HepG2 (cell line): ENCODE measurements around the gene PANK4. TPM values are rescaled to one million over a fixed set of nuclear protein-coding genes. Genes with fewer than 3 reads are reported as not detected.

Source experiments
- BATF2 ChIP-seq: sonication (generic); formaldehyde crosslinking; IDR thresholded peaks from 2 replicates; pipeline ENCODE4 v1.8.0; 2022; ENCODE audit warnings: mild to moderate bottlenecking, missing genetic modification reagents, moderate library complexity
- CTCF ChIP-seq: sonication (generic); formaldehyde crosslinking; IDR thresholded peaks from 2 replicates; pipeline ENCODE4 v1.5.0; 2020; ENCODE audit warnings: mild to moderate bottlenecking, missing genetic modification reagents, moderate library complexity
- FOXJ3 ChIP-seq: sonication (generic); formaldehyde crosslinking; IDR thresholded peaks from 2 replicates; pipeline ENCODE4 v1.4.0; 2020; ENCODE audit warnings: missing genetic modification reagents, mild to moderate bottlenecking, borderline replicate concordance
- KLF13 ChIP-seq: sonication (generic); formaldehyde crosslinking; IDR thresholded peaks from 2 replicates; pipeline ENCODE4 v1.4.0; 2020; ENCODE audit warnings: mild to moderate bottlenecking, missing genetic modification reagents
- MAX ChIP-seq: IDR thresholded peaks from 2 replicates; pipeline ENCODE4 v1.6.1; 2012; ENCODE audit warnings: inconsistent platforms
- MEIS2 ChIP-seq: sonication (generic); formaldehyde crosslinking; IDR thresholded peaks from 2 replicates; pipeline ENCODE4 v1.9.0; 2021; ENCODE audit warnings: mild to moderate bottlenecking, missing genetic modification reagents
- NFIC ChIP-seq: IDR thresholded peaks from 2 replicates; pipeline ENCODE4 v1.6.1; 2012; ENCODE audit warnings: mild to moderate bottlenecking, low read length, inconsistent platforms
- NR2F6 ChIP-seq, 2 experiments: IDR thresholded peaks; 2 replicates each; pipeline ENCODE4 v1.6.1; 2016; ENCODE audit warnings: antibody characterized with exemption in 1 of 2, mild to moderate bottlenecking in 1 of 2
- PTBP1 ChIP-seq: fragments of 200-400 bp; formaldehyde crosslinking; IDR thresholded peaks from 2 replicates; pipeline ENCODE4 v1.6.1; 2018; ENCODE audit warnings: low read length, low read depth; ENCODE audit not compliant: poor library complexity, severe bottlenecking
- SALL1 ChIP-seq: sonication (generic); formaldehyde crosslinking; IDR thresholded peaks from 2 replicates; pipeline ENCODE4 v1.8.0; 2022; ENCODE audit warnings: mild to moderate bottlenecking, missing genetic modification reagents
- SAP130 ChIP-seq: IDR thresholded peaks from 2 replicates; pipeline ENCODE4 v1.6.1; 2016; ENCODE audit warnings: low read depth
- SCMH1 ChIP-seq: sonication (generic); formaldehyde crosslinking; IDR thresholded peaks from 2 replicates; pipeline ENCODE4 v1.9.0; 2021; ENCODE audit warnings: missing genetic modification reagents, mild to moderate bottlenecking, borderline replicate concordance
- SIX4 ChIP-seq: sonication (generic); formaldehyde crosslinking; IDR thresholded peaks from 2 replicates; pipeline ENCODE4 v1.4.0; 2020; ENCODE audit warnings: missing genetic modification reagents
- SRSF1 ChIP-seq: fragments of 200-400 bp; formaldehyde crosslinking; optimal IDR thresholded peaks from 2 replicates; pipeline ENCODE3; 2017; ENCODE audit warnings: mild to moderate bottlenecking, low read depth, low read length, moderate library complexity
- TAF15 ChIP-seq: fragments of 200-400 bp; formaldehyde crosslinking; IDR thresholded peaks from one replicate; pipeline ENCODE4 v1.6.1; 2018; ENCODE audit warnings: mild to moderate bottlenecking, low read depth, low read length; ENCODE audit not compliant: poor library complexity, severe bottlenecking
- XBP1 ChIP-seq: sonication (generic); formaldehyde crosslinking; IDR thresholded peaks from 2 replicates; pipeline ENCODE4 v1.5.0; 2020; ENCODE audit warnings: missing genetic modification reagents
- ZBTB7A ChIP-seq: sonication (generic); formaldehyde crosslinking; IDR thresholded peaks from 2 replicates; pipeline ENCODE4 v1.8.0; 2022; ENCODE audit warnings: mild to moderate bottlenecking, missing genetic modification reagents
- ZMYM2 ChIP-seq: sonication (generic); formaldehyde crosslinking; IDR thresholded peaks from 2 replicates; pipeline ENCODE4 v1.8.0; 2022; ENCODE audit warnings: mild to moderate bottlenecking, missing genetic modification reagents
- ZNF136 ChIP-seq: sonication (generic); formaldehyde crosslinking; IDR thresholded peaks from 2 replicates; pipeline ENCODE4 v1.8.1; 2022; ENCODE audit warnings: low read depth, mild to moderate bottlenecking, moderate library complexity, missing genetic modification reagents
- ZNF232 ChIP-seq: sonication (generic); formaldehyde crosslinking; IDR thresholded peaks from 2 replicates; pipeline ENCODE4 v1.4.0; 2020; ENCODE audit warnings: missing genetic modification reagents, borderline replicate concordance
- ZNF253 ChIP-seq: sonication (generic); formaldehyde crosslinking; IDR thresholded peaks from 2 replicates; pipeline ENCODE4 v1.8.0; 2022; ENCODE audit warnings: mild to moderate bottlenecking, missing genetic modification reagents, borderline replicate concordance
- ZNF691 ChIP-seq: sonication (generic); formaldehyde crosslinking; IDR thresholded peaks from 2 replicates; pipeline ENCODE4 v1.4.0; 2020; ENCODE audit warnings: missing genetic modification reagents, low read depth, mild to moderate bottlenecking, borderline replicate concordance
- ZNF773 ChIP-seq: sonication (generic); formaldehyde crosslinking; IDR thresholded peaks from 2 replicates; pipeline ENCODE4 v1.4.0; 2020; ENCODE audit warnings: missing genetic modification reagents, borderline replicate concordance
- polyA plus RNA-seq, 8 experiments: library from polyadenylated mRNA; depleted of rRNA in 3 of 8; stranded (reverse) in 7 of 8; unstranded in 1 of 8; fragments of >200 nt; fragmentation: Illumina TruSeq in 4 of 8; extraction: Trizol in 4 of 8; gene quantifications; 2 replicates each; pipeline versions ENCODE4 v1.2.1 to v1.2.3, GENCODE V29; 2011 to 2016; ENCODE audit warnings: low read depth in 4 of 8, missing spikeins in 1 of 8, mixed read lengths in 1 of 8; ENCODE audit not compliant: insufficient read depth in 1 of 8
- total RNA-seq, 5 experiments: library from RNA; depleted of rRNA; stranded (reverse); fragments of >200 nt; fragmentation: Illumina TruSeq; extraction: Trizol; gene quantifications; 2 replicates each; pipeline ENCODE4 v1.2.3, GENCODE V29; 2016; ENCODE audit warnings: low read depth in 1 of 5

Gene PANK4
- total and polyA plus RNA-seq, 2 of the 13 experiments (the other 11 are each of a cell fraction or from before 2014, with no cell fraction given): 17.4 to 19.3 TPM

- TF ChIP-seq SAP130 (CRISPR knock-in tag): peak; percentile 34; the same call in 1 of the 2 replicates
- TF ChIP-seq SALL1: peak; percentile 45; the same call in 1 of the 2 replicates
- no peak for TF ChIP-seq SCMH1 (CRISPR knock-in tag)
- no peak for TF ChIP-seq ZBTB7A
- TF ChIP-seq ZNF691 (CRISPR knock-in tag): no peak
- no peak for TF ChIP-seq ZMYM2 (CRISPR knock-in tag)
- TF ChIP-seq ZNF232 (CRISPR knock-in tag): 0 out of 2 replicates have a peak, but pooled peaks have one; percentile 39
- TF ChIP-seq NFIC: no peak
- peak; percentile 20 for TF ChIP-seq SRSF1
- TF ChIP-seq MAX: peak; percentile 78
- 0 out of 2 replicates have a peak, but pooled peaks have one; percentile 55 for TF ChIP-seq MEIS2
- TF ChIP-seq NR2F6 (IDR thresholded peaks at IDR 0.05): no peak
- peak; percentile 23; the same call in 1 of the 2 replicates for TF ChIP-seq NR2F6 (CRISPR knock-in tag; IDR thresholded peaks at IDR 0.05)
- TF ChIP-seq ZNF253: no peak
- no peak for TF ChIP-seq CTCF (CRISPR knock-in tag)
- TF ChIP-seq ZNF136 (CRISPR knock-in tag): no peak
- TF ChIP-seq BATF2: no peak
- TF ChIP-seq SIX4: 0 out of 2 replicates have a peak, but pooled peaks have one; percentile 52
- no peak for TF ChIP-seq KLF13 (CRISPR knock-in tag)
- TF ChIP-seq FOXJ3 (CRISPR knock-in tag): no peak
- TF ChIP-seq TAF15: no peak
- 0 out of 2 replicates have a peak, but pooled peaks have one; percentile 49 for TF ChIP-seq ZNF773 (CRISPR knock-in tag)
- peak; percentile 96; the same call in 1 of the 2 replicates for TF ChIP-seq XBP1
- no peak for TF ChIP-seq PTBP1
These were observed 30.2 kb downstream of the PANK4 start (continued) for GRCh38 chr1:2496087-2496622.
